ENCODE data around the gene NOS1. TPM values are rescaled to one million over a fixed set of nuclear protein-coding genes. Genes with fewer than 3 reads are reported as not detected.

The NOS1 gene
- polyA plus RNA-seq, 1 donor from 2014 or later: not detected

DNA sequence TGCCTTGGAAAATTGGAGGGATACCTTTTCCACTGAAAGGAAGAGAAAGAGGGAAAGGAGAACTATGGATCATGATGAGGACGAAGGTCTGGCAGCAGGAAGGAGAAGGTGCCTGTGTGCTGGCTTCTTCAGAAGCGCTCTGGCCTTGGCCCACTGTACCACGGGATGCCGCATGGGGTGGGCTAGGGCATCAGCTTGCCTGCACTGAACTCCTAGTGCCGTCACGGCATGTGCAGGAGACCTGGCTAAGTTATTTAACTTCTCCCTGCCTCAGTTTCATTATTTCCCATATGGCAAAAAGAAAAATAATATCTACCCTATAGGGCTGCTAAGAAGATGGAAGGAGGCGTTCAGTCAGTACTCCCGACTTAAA, 199.3 kb downstream of the NOS1 start:
- Histone ChIP-seq H3K9ac (ENCODE audit: low read length) (no peak overlapping the region), H3K4me3 (ENCODE audit: low read length) (no peak overlapping the region), H3K9me2 (ENCODE audit: insufficient read depth, low read length) (no peaks in the 10 kb centered on the region), H3F3A (ENCODE audit: insufficient read depth, low read length, poor library complexity, severe bottlenecking) (no peaks in the 10 kb centered on the region), H3K27me3 (ENCODE audit: insufficient read depth, low read depth, low read length) (no peaks in the 10 kb centered on the region), H3K4me2 (ENCODE audit: low read length) (no peak overlapping the region), H3K9me3 (ENCODE audit: low read length) (no peaks in the 10 kb centered on the region), H3K36me3 (ENCODE audit: insufficient read depth, low read length) (peaks cover 20% of the 10 kb centered on the region), H3K79me2 (replicated peaks; ENCODE audit: insufficient read depth, low read length) (no peaks in the 10 kb centered on the region), H3K27ac (ENCODE audit: low read length) (no peak overlapping the region), H4K20me1 (ENCODE audit: insufficient read depth) (no peaks in the 10 kb centered on the region), H2AFZ (ENCODE audit: low read depth, low read length) (no peak overlapping the region)
- TF ChIP-seq SMC3 (conservative IDR thresholded peaks at IDR 0.05; ENCODE audit: poor library complexity) (no peak), MXI1 (conservative IDR thresholded peaks at IDR 0.05; ENCODE audit: poor library complexity, severe bottlenecking) (no peak), CTCF (IDR thresholded peaks at IDR 0.05; ENCODE audit: poor library complexity, severe bottlenecking) (no peak), TAF1 (IDR thresholded peaks at IDR 0.05; ENCODE audit: low read depth) (no peak), EZH2 (IDR thresholded peaks at IDR 0.05; ENCODE audit: borderline replicate concordance, insufficient read depth, low read length, poor library complexity, severe bottlenecking) (no peak), REST (IDR thresholded peaks at IDR 0.05; ENCODE audit: borderline replicate concordance) (no peak), RAD21 (conservative IDR thresholded peaks at IDR 0.05) (no peak), EP300 (conservative IDR thresholded peaks at IDR 0.05; ENCODE audit: poor library complexity, severe bottlenecking) (no peak), POLR2AphosphoS5 (IDR thresholded peaks at IDR 0.05) (no peak)

- Histone ChIP-seq H3K27ac (ENCODE audit: low read length) (no peak overlapping the region), H3K36me3 (ENCODE audit: insufficient read depth, low read length) (peaks cover 20% of the 10 kb centered on the region), H3K9me3 (ENCODE audit: low read length) (no peaks in the 10 kb centered on the region), H4K20me1 (ENCODE audit: insufficient read depth) (no peaks in the 10 kb centered on the region), H3K27me3 (ENCODE audit: insufficient read depth, low read depth, low read length) (no peaks in the 10 kb centered on the region), H3K9ac (ENCODE audit: low read length) (no peak overlapping the region), H2AFZ (ENCODE audit: low read depth, low read length) (no peak overlapping the region), H3K4me3 (ENCODE audit: low read length) (no peak overlapping the region), H3K4me2 (ENCODE audit: low read length) (no peak overlapping the region), H3K79me2 (replicated peaks; ENCODE audit: insufficient read depth, low read length) (no peaks in the 10 kb centered on the region), H3K9me2 (ENCODE audit: insufficient read depth, low read length) (no peaks in the 10 kb centered on the region), H3F3A (ENCODE audit: insufficient read depth, low read length, poor library complexity, severe bottlenecking) (no peaks in the 10 kb centered on the region)
- TF ChIP-seq EZH2 (IDR thresholded peaks at IDR 0.05; ENCODE audit: borderline replicate concordance, insufficient read depth, low read length, poor library complexity, severe bottlenecking): no peak
- no peak for TF ChIP-seq REST (IDR thresholded peaks at IDR 0.05; ENCODE audit: borderline replicate concordance)
- TF ChIP-seq SMC3 (conservative IDR thresholded peaks at IDR 0.05; ENCODE audit: poor library complexity): no peak
- TF ChIP-seq RAD21 (conservative IDR thresholded peaks at IDR 0.05): no peak
- TF ChIP-seq CTCF (IDR thresholded peaks at IDR 0.05; ENCODE audit: poor library complexity, severe bottlenecking): no peak
- no peak for TF ChIP-seq POLR2AphosphoS5 (IDR thresholded peaks at IDR 0.05)
- no peak for TF ChIP-seq EP300 (conservative IDR thresholded peaks at IDR 0.05; ENCODE audit: poor library complexity, severe bottlenecking)
- TF ChIP-seq MXI1 (conservative IDR thresholded peaks at IDR 0.05; ENCODE audit: poor library complexity, severe bottlenecking): no peak
- no peak for TF ChIP-seq TAF1 (IDR thresholded peaks at IDR 0.05; ENCODE audit: low read depth)
Observed at GRCh38 chr12:117161460-117162166, 199.8 kb downstream of the NOS1 start.
